Trophoblast cell (in vitro differentiated cells and primary cell): Measurements from ENCODE around the gene ZBTB25.

ENCODE experiments used
- DNase-seq, 2 donors: peaks; one replicate each; pipeline ENCODE4 v3.0.0-alpha.2; 2016
- H2AFZ ChIP-seq: 2 replicates; pipeline ENCODE4 v1.6.1; 2013; ENCODE audit warnings: low read length, moderate library complexity, mild to moderate bottlenecking; ENCODE audit not compliant: insufficient read depth, poor library complexity
- H2AK5ac ChIP-seq: 2 replicates; pipeline ENCODE4 v1.6.1; 2013; ENCODE audit warnings: mild to moderate bottlenecking, low read length
- H2BK120ac ChIP-seq: 2 replicates; pipeline ENCODE4 v1.6.1; 2013; ENCODE audit warnings: low read length, mild to moderate bottlenecking, moderate library complexity; ENCODE audit not compliant: insufficient read depth, poor library complexity
- H2BK12ac ChIP-seq: 2 replicates; pipeline ENCODE4 v1.6.1; 2013; ENCODE audit warnings: mild to moderate bottlenecking, low read length, moderate library complexity
- H2BK5ac ChIP-seq: 2 replicates; pipeline ENCODE4 v1.6.1; 2013; ENCODE audit warnings: low read length, low read depth, moderate library complexity, mild to moderate bottlenecking; ENCODE audit not compliant: poor library complexity
- H3K14ac ChIP-seq: 2 replicates; pipeline ENCODE4 v1.6.1; 2013; ENCODE audit warnings: mild to moderate bottlenecking, low read length
- H3K18ac ChIP-seq: 2 replicates; pipeline ENCODE4 v1.6.1; 2013; ENCODE audit warnings: mild to moderate bottlenecking, low read length
- H3K23ac ChIP-seq: 2 replicates; pipeline ENCODE4 v1.6.1; 2013; ENCODE audit warnings: low read length
- H3K27ac ChIP-seq: 2 replicates; pipeline ENCODE4 v1.5.1; 2013; ENCODE audit warnings: low read depth, mild to moderate bottlenecking, inconsistent platforms, low read length, moderate library complexity
- H3K27me3 ChIP-seq: 2 replicates; pipeline ENCODE4 v1.6.1; 2013; ENCODE audit warnings: inconsistent platforms, mild to moderate bottlenecking, low read length, moderate library complexity; ENCODE audit not compliant: insufficient read depth
- H3K36me3 ChIP-seq, 2 experiments: 1 replicate in 1 of 2; 2 replicates in 1 of 2; pipeline ENCODE4 v1.6.1; 2013; ENCODE audit warnings: low read length in 2 of 2, mild to moderate bottlenecking in 2 of 2, moderate library complexity in 1 of 2; ENCODE audit not compliant: insufficient read depth in 2 of 2, control insufficient read depth in 1 of 2
- H3K4ac ChIP-seq: 2 replicates; pipeline ENCODE4 v1.6.1; 2013; ENCODE audit warnings: low read depth, mild to moderate bottlenecking, low read length, moderate library complexity
- H3K4me1 ChIP-seq, 2 experiments: 1 replicate in 1 of 2; 2 replicates in 1 of 2; pipeline ENCODE4 v1.6.1; 2013; ENCODE audit warnings: low read length in 2 of 2, mild to moderate bottlenecking in 2 of 2, moderate library complexity in 1 of 2; ENCODE audit not compliant: insufficient read depth in 2 of 2, control insufficient read depth in 1 of 2
- H3K4me2 ChIP-seq: 2 replicates; pipeline ENCODE4 v1.6.1; 2013; ENCODE audit warnings: inconsistent platforms, mild to moderate bottlenecking, low read length, moderate library complexity
- H3K4me3 ChIP-seq: 2 replicates; pipeline ENCODE4 v1.5.1; 2013; ENCODE audit warnings: mild to moderate bottlenecking, low read depth, low read length, inconsistent platforms
- H3K79me1 ChIP-seq: one replicate; pipeline ENCODE4 v1.6.1; 2013; ENCODE audit warnings: low read length
- H3K79me2 ChIP-seq: 2 replicates; pipeline ENCODE4 v1.6.1; 2013; ENCODE audit warnings: low read length, mild to moderate bottlenecking; ENCODE audit not compliant: control insufficient read depth, insufficient read depth, poor library complexity
- H3K9ac ChIP-seq: 2 replicates; pipeline ENCODE4 v1.6.1; 2013; ENCODE audit warnings: mild to moderate bottlenecking, low read length
- H3K9me3 ChIP-seq: 2 replicates; pipeline ENCODE4 v1.6.1; 2013; ENCODE audit warnings: low read depth, mild to moderate bottlenecking, control low read depth, inconsistent platforms, low read length; ENCODE audit not compliant: insufficient read depth
- H4K12ac ChIP-seq: 2 replicates; pipeline ENCODE4 v1.6.1; 2013; ENCODE audit warnings: low read depth, mild to moderate bottlenecking, low read length, moderate library complexity
- H4K8ac ChIP-seq: 2 replicates; pipeline ENCODE4 v1.6.1; 2013; ENCODE audit warnings: low read depth, mild to moderate bottlenecking, low read length, moderate library complexity
- H4K91ac ChIP-seq: one replicate; pipeline ENCODE4 v1.6.1; 2013; ENCODE audit warnings: low read depth, mild to moderate bottlenecking, low read length, moderate library complexity
- WGBS: extraction: QIAGEN DNeasy Blood & Tissue Kit; methylation state at CpG from one replicate; pipeline ENCODE4 v1.1.7; 2013; ENCODE audit warnings: missing lambda C conversion rate; ENCODE audit not compliant: insufficient read length, insufficient coverage; ENCODE audit errors: extremely low coverage; 5-methylcytosine and 5-hydroxymethylcytosine counted together

ZBTB25 gene

GRCh38 chr14:64407329-64407728 is 96.3 kb downstream of the ZBTB25 start:
- Histone ChIP-seq H3K14ac (no peak overlapping the region), H4K12ac (no peak overlapping the region), H3K36me3 (peaks cover 0 to 2% of the 10 kb centered on the region in 2 experiments), H3K27ac (no peak overlapping the region), H3K27me3 (no peaks in the 10 kb centered on the region), H3K79me2 (no peaks in the 10 kb centered on the region), H4K8ac (no peak overlapping the region), H4K91ac (no peak overlapping the region), H3K9me3 (no peaks in the 10 kb centered on the region), H2BK5ac (no peak overlapping the region), H2BK120ac (no peak overlapping the region), H3K4me3 (no peak overlapping the region), H3K9ac (no peak overlapping the region), H2AFZ (no peak overlapping the region), H3K23ac (no peak overlapping the region), H2AK5ac (no peak overlapping the region), H3K79me1 (no peaks in the 10 kb centered on the region), H2BK12ac (no peak overlapping the region), H3K18ac (no peak overlapping the region), H3K4me1 (peaks cover 8% of the 10 kb centered on the region in 2 experiments), H3K4me2 (no peak overlapping the region), H3K4ac (no peak overlapping the region)
- WGBS = no CpG with 5 or more reads among the region's 2 CpGs
- no peak for DNase-seq

DNA sequence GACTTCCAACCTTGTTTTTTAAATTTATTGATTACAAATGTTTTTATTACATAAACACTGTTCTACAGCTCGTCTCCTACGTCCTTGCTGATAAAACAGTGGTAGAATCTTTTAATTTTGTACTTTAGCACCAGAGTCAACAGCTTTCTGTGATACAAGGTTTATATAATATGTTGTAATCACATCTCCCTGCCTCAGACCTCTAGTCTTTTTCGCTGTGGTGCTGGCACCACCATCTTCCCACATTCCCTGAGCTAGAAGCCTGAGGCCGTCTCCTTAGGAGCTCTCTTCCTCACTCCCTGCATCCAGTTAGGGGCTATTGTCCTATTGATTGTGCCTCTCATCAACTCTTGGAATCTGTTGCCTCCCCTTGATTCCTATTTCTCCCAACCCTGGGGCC is 98.3 kb downstream of the ZBTB25 start:
- Histone ChIP-seq H3K4me1 (peaks cover 3% of the 10 kb centered on the region in 2 experiments), H3K4ac (no peak overlapping the region), H3K9ac (no peak overlapping the region), H3K79me2 (no peaks in the 10 kb centered on the region), H3K27me3 (no peaks in the 10 kb centered on the region), H4K8ac (no peak overlapping the region), H3K4me2 (no peak overlapping the region), H3K14ac (no peak overlapping the region), H3K79me1 (no peaks in the 10 kb centered on the region), H3K4me3 (no peak overlapping the region), H4K12ac (no peak overlapping the region), H2BK5ac (no peak overlapping the region), H2BK12ac (no peak overlapping the region), H2AFZ (no peak overlapping the region), H3K18ac (no peak overlapping the region), H3K23ac (no peak overlapping the region), H3K9me3 (no peaks in the 10 kb centered on the region), H3K36me3 (peaks cover 0 to 5% of the 10 kb centered on the region in 2 experiments), H2BK120ac (no peak overlapping the region), H3K27ac (no peak overlapping the region), H2AK5ac (no peak overlapping the region), H4K91ac (no peak overlapping the region)
- WGBS = no CpG with 5 or more reads among the region's 4 CpGs
- DNase-seq = peak; percentile 63 to 82

- no peaks in the 10 kb centered on the region for H3K79me1 ChIP-seq
- no peak overlapping the region for H4K12ac ChIP-seq
- no peak overlapping the region for H2BK120ac ChIP-seq
- H2BK12ac ChIP-seq = no peak overlapping the region
- H4K91ac ChIP-seq = no peak overlapping the region
- WGBS = no CpG with 5 or more reads among the region's 1 CpG
- H3K4me1 ChIP-seq = no peaks in the 10 kb centered on the region
- H3K4me3 ChIP-seq = no peak overlapping the region
- H3K4ac ChIP-seq = no peak overlapping the region
- no peak overlapping the region for H4K8ac ChIP-seq
- no peaks in the 10 kb centered on the region for H3K79me2 ChIP-seq
- H3K18ac ChIP-seq = no peak overlapping the region
- H3K23ac ChIP-seq = no peak overlapping the region
- no peak overlapping the region for H3K27ac ChIP-seq
- H3K9me3 ChIP-seq = no peaks in the 10 kb centered on the region
- no peak overlapping the region for H3K4me2 ChIP-seq
- no peak overlapping the region for H3K14ac ChIP-seq
- H2AK5ac ChIP-seq = no peak overlapping the region
- H2AFZ ChIP-seq = no peak overlapping the region
- no peak overlapping the region for H2BK5ac ChIP-seq
- peaks cover 0 to 5% of the 10 kb centered on the region in 2 experiments for H3K36me3 ChIP-seq
- no peak overlapping the region for H3K9ac ChIP-seq
- no peaks in the 10 kb centered on the region for H3K27me3 ChIP-seq
- DNase-seq = no peak
These were observed 101.7 kb downstream of the ZBTB25 start for GRCh38 chr14:64401949-64402348.

- Histone ChIP-seq H3K27me3 (no peaks in the 10 kb centered on the region), H4K91ac (no peak overlapping the region), H3K9ac (no peak overlapping the region), H4K12ac (no peak overlapping the region), H3K79me1 (no peaks in the 10 kb centered on the region), H3K18ac (no peak overlapping the region), H2AFZ (no peak overlapping the region), H3K14ac (no peak overlapping the region), H2BK12ac (no peak overlapping the region), H3K27ac (no peak overlapping the region), H3K79me2 (no peaks in the 10 kb centered on the region), H2AK5ac (no peak overlapping the region), H4K8ac (no peak overlapping the region), H3K36me3 (peaks cover 0 to 5% of the 10 kb centered on the region in 2 experiments), H3K9me3 (no peaks in the 10 kb centered on the region), H3K23ac (no peak overlapping the region), H2BK5ac (no peak overlapping the region), H3K4me2 (no peak overlapping the region), H2BK120ac (no peak overlapping the region), H3K4ac (no peak overlapping the region), H3K4me1 (no peaks in the 10 kb centered on the region), H3K4me3 (no peak overlapping the region)
- no peak for DNase-seq
- no CpG with 5 or more reads among the region's 6 CpGs for WGBS
These were observed 102.7 kb downstream of the ZBTB25 start for GRCh38 chr14:64400829-64401459.
